ENCODE data around the gene GLP1R.

Gene GLP1R

DNA sequence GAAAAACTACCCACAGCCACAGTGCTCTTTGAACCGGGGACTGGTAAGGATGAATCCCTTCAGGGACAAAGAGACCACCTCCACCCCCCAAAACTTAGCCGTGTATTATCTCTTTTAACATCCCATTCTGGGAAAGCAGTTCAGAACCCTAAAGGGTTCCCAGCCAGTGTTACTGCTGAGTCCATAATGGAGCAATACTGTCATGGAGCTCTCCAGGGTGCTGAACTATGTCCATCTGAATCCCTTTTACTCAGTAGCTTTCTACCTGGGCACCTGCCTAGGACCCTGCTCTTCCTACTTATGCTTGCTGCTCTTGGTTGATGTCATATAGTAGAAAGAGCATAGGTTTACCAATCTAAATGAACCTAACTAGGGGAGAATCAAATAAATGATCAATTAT is 88.7 kb downstream of the GLP1R start:
- no peak for DNase-seq

Data from NCI-H1105 (cell line).